Measurements from ENCODE around the gene DDC. TPM values are rescaled to one million over a fixed set of nuclear protein-coding genes. Genes with fewer than 3 reads are reported as not detected.

Gene DDC
- total RNA-seq, 1 experiment from 2014 or later = not detected

DNA sequence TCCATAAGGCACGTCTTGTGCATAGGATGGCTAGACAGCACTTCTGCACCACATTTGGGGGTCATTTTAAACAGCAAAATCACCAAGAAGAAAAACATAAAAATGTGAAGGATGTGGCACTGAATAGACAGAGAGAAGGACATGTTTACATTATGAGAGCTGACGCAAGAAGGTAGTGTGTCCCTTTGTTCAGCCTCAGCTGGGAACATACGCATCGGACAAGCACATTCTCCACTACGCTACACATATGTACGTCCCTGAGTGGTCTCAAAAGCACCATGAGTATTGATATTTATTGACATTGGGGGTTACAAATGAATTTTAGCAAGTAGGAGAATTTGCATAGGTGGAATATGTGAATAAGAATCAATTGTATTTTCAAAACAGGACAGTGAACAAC, 20.2 kb downstream of the DDC start:
- H3K27me3 ChIP-seq (ENCODE audit: insufficient read depth, low read length) = no peaks in the 10 kb centered on the region
- H3K36me3 ChIP-seq (ENCODE audit: control insufficient read depth in 1 of 2, insufficient read depth in 2 of 2, low read length in 2 of 2) = no peaks in the 10 kb centered on the region
- no peaks in the 10 kb centered on the region for H4K20me1 ChIP-seq (ENCODE audit: insufficient read depth)
- intact Hi-C loops (cut with micrococcal nuclease) = no loop called here
- H2AFZ ChIP-seq (ENCODE audit: low read depth, low read length, poor library complexity, severe bottlenecking) = no peak overlapping the region
- CTCF ChIA-PET = no interaction called here
- ATAC-seq = no peak
- no peaks in the 10 kb centered on the region; the same call in 1 of the 2 replicates for H3K9me2 ChIP-seq (ENCODE audit: insufficient read depth)
- no peak for DNase-seq (ENCODE audit: low read depth, low spot score)
- H3K79me2 ChIP-seq (ENCODE audit: insufficient read depth, low read length) = no peaks in the 10 kb centered on the region
- no peak overlapping the region for H3K27ac ChIP-seq (ENCODE audit: low read depth, low read length)
- RAD21 ChIA-PET (ENCODE audit: low non-redundant PET in 1 of 2, low total read pairs in 2 of 2, uncharacterized antibody in 2 of 2, unreplicated experiment in 2 of 2) = no interaction called here
- H3K9me3 ChIP-seq (ENCODE audit: control insufficient read depth in 1 of 2, insufficient read depth in 1 of 2, low read depth in 1 of 2, low read length in 2 of 2) = no peaks in the 10 kb centered on the region
- POLR2A ChIA-PET = no interaction called here
- no peak overlapping the region for H3K4me3 ChIP-seq (replicated peaks in 1 of 2; ENCODE audit: low read depth in 1 of 2, low read length in 2 of 2)
- no peak overlapping the region for H3K9ac ChIP-seq (ENCODE audit: low read length)
- no peak overlapping the region for H3K4me2 ChIP-seq (ENCODE audit: low read length)
- TF ChIP-seq ZFX (IDR thresholded peaks at IDR 0.05) (no peak), FOSL1 (IDR thresholded peaks at IDR 0.05; ENCODE audit: low read depth) (no peak), YY1 (IDR thresholded peaks at IDR 0.05; ENCODE audit: extremely low read depth, insufficient replicate concordance, low read depth, low read length) (no peak)
- no TSS peak for BruUV-seq (replicated peaks)
- no peaks in the 10 kb centered on the region for H3K4me1 ChIP-seq (ENCODE audit: control insufficient read depth in 1 of 2, insufficient read depth in 2 of 2, low read length in 2 of 2)

DNA sequence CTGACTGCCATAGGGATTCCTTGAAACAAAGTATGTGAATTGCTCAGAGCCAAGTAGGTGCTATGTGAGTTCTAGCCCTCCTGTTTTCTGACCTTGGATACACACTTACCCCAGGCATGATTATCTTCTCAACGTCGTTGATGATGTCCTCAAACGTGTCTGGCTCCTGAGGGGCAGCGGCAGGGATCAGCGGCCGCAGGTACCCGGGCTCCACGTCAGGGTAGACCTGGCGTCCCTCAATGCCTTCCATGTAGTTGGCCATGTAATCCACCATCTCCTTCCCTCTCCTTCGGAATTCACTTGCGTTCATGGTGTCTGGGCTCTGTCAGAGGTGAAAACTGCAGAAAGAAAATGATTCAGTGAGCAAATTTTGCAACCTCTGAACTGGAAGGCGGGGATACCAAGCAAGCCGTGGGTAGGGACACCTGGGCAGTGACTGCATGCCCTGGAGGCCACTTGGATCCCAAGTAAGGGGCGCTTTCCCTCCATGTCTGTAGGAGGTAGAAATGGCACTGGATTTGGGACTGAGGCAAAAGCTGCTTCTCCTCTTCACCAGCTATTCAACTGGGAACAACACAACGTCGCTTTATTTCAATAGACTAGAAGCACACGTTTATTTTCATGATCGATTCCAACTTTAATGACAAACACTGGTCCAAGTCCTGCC, 21.3 kb downstream of the DDC start:
- CTCF ChIA-PET = no interaction called here

More for the DNA sequence above, 21.3 kb downstream of the DDC start:
- H3K27ac ChIP-seq (ENCODE audit: low read depth, low read length) = no peak overlapping the region
- no peak overlapping the region for H3K9ac ChIP-seq (ENCODE audit: low read length)
- no peaks in the 10 kb centered on the region for H3K36me3 ChIP-seq (ENCODE audit: control insufficient read depth in 1 of 2, insufficient read depth in 2 of 2, low read length in 2 of 2)
- no peak overlapping the region for H2AFZ ChIP-seq (ENCODE audit: low read depth, low read length, poor library complexity, severe bottlenecking)
- ATAC-seq = no peak
- POLR2A ChIA-PET = no interaction called here
- H3K27me3 ChIP-seq (ENCODE audit: insufficient read depth, low read length) = no peaks in the 10 kb centered on the region
- intact Hi-C loops (cut with micrococcal nuclease) = no loop called here
- no peaks in the 10 kb centered on the region for H3K9me3 ChIP-seq (ENCODE audit: control insufficient read depth in 1 of 2, insufficient read depth in 1 of 2, low read depth in 1 of 2, low read length in 2 of 2)
- BruUV-seq (replicated peaks) = no TSS peak
- H3K9me2 ChIP-seq (ENCODE audit: insufficient read depth) = no peaks in the 10 kb centered on the region; the same call in 1 of the 2 replicates
- H4K20me1 ChIP-seq (ENCODE audit: insufficient read depth) = no peaks in the 10 kb centered on the region
- H3K4me3 ChIP-seq (replicated peaks in 1 of 2; ENCODE audit: low read depth in 1 of 2, low read length in 2 of 2) = no peak overlapping the region
- RAD21 ChIA-PET (ENCODE audit: low non-redundant PET in 1 of 2, low total read pairs in 2 of 2, uncharacterized antibody in 2 of 2, unreplicated experiment in 2 of 2) = no interaction called here
- H3K4me1 ChIP-seq (ENCODE audit: control insufficient read depth in 1 of 2, insufficient read depth in 2 of 2, low read length in 2 of 2) = no peaks in the 10 kb centered on the region
- no peaks in the 10 kb centered on the region for H3K79me2 ChIP-seq (ENCODE audit: insufficient read depth, low read length)
- TF ChIP-seq TCF7L2 (IDR thresholded peaks at IDR 0.05; ENCODE audit: borderline replicate concordance, extremely low read depth, insufficient read depth, insufficient read length) = no peak
- TF ChIP-seq SIN3A (IDR thresholded peaks at IDR 0.05; ENCODE audit: low read depth) = no peak
- TF ChIP-seq, protein P1, sequence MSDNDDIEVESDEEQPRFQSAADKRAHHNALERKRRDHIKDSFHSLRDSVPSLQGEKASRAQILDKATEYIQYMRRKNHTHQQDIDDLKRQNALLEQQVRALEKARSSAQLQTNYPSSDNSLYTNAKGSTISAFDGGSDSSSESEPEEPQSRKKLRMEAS (IDR thresholded peaks at IDR 0.05) = no peak
- TF ChIP-seq, protein P2, sequence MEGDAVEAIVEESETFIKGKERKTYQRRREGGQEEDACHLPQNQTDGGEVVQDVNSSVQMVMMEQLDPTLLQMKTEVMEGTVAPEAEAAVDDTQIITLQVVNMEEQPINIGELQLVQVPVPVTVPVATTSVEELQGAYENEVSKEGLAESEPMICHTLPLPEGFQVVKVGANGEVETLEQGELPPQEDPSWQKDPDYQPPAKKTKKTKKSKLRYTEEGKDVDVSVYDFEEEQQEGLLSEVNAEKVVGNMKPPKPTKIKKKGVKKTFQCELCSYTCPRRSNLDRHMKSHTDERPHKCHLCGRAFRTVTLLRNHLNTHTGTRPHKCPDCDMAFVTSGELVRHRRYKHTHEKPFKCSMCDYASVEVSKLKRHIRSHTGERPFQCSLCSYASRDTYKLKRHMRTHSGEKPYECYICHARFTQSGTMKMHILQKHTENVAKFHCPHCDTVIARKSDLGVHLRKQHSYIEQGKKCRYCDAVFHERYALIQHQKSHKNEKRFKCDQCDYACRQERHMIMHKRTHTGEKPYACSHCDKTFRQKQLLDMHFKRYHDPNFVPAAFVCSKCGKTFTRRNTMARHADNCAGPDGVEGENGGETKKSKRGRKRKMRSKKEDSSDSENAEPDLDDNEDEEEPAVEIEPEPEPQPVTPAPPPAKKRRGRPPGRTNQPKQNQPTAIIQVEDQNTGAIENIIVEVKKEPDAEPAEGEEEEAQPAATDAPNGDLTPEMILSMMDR (IDR thresholded peaks at IDR 0.05 in 2 of 3, conservative IDR thresholded peaks at IDR 0.05 in 1 of 3; ENCODE audit: borderline replicate concordance in 1 of 3, insufficient read depth in 1 of 3, low read depth in 2 of 3, low read length in 2 of 3) = no peak
- TF ChIP-seq EZH2phosphoT487 (IDR thresholded peaks at IDR 0.05; ENCODE audit: borderline replicate concordance) = no peak
- no peak for TF ChIP-seq JUND (IDR thresholded peaks at IDR 0.05)
- TF ChIP-seq, protein P3, sequence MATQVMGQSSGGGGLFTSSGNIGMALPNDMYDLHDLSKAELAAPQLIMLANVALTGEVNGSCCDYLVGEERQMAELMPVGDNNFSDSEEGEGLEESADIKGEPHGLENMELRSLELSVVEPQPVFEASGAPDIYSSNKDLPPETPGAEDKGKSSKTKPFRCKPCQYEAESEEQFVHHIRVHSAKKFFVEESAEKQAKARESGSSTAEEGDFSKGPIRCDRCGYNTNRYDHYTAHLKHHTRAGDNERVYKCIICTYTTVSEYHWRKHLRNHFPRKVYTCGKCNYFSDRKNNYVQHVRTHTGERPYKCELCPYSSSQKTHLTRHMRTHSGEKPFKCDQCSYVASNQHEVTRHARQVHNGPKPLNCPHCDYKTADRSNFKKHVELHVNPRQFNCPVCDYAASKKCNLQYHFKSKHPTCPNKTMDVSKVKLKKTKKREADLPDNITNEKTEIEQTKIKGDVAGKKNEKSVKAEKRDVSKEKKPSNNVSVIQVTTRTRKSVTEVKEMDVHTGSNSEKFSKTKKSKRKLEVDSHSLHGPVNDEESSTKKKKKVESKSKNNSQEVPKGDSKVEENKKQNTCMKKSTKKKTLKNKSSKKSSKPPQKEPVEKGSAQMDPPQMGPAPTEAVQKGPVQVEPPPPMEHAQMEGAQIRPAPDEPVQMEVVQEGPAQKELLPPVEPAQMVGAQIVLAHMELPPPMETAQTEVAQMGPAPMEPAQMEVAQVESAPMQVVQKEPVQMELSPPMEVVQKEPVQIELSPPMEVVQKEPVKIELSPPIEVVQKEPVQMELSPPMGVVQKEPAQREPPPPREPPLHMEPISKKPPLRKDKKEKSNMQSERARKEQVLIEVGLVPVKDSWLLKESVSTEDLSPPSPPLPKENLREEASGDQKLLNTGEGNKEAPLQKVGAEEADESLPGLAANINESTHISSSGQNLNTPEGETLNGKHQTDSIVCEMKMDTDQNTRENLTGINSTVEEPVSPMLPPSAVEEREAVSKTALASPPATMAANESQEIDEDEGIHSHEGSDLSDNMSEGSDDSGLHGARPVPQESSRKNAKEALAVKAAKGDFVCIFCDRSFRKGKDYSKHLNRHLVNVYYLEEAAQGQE (IDR thresholded peaks at IDR 0.05; ENCODE audit: low read depth) = no peak
- H3K4me2 ChIP-seq (ENCODE audit: low read length) = no peak overlapping the region
- no peak for DNase-seq (ENCODE audit: low read depth, low spot score)

Measured in HCT116 (cell line).